ENCODE measurements around the gene CIP2A.
A peak's percentile ranks its signal among the peaks of the same experiment; 100 is the strongest.
"Not testable (repeated sequence)": the region's sequence is repeated elsewhere in the genome, so short reads cannot be mapped to it uniquely, and the experiment has no call there.

CIP2A gene

GRCh38 chr3:108589081-108589997, at the start of gene CIP2A, which contains the start of gene DZIP3:
TSS of gene CIP2A (minus strand) at chr3:108589438. CDS start at chr3:108589375, 63 bp downstream.
TSS of gene DZIP3 (plus strand) at chr3:108589722. CDS start at chr3:108605407, 15,685 bp downstream.
- H3K4me3 ChIP-seq (ENCODE audit: low read length), result peak within 1 kb of the TSS; percentile 94
- peak; percentile 80 for DNase-seq (ENCODE audit: low read depth)
- TF ChIP-seq CTCF (conservative IDR thresholded peaks at IDR 0.05; ENCODE audit: low read depth, low read length), result no peak

- TF ChIP-seq CTCF (conservative IDR thresholded peaks at IDR 0.05; ENCODE audit: low read depth, low read length), result no peak
- no peak overlapping the region for H3K4me3 ChIP-seq (ENCODE audit: low read length)
- DNase-seq (ENCODE audit: low read depth), result no peak
These were observed 40.7 kb upstream of the CIP2A start for GRCh38 chr3:108629974-108630373.

GRCh38 chr3:108623504-108623903, 34.3 kb upstream of the CIP2A start:
- no peak for TF ChIP-seq CTCF (conservative IDR thresholded peaks at IDR 0.05; ENCODE audit: low read depth, low read length)
- DNase-seq (ENCODE audit: low read depth), result no peak
- H3K4me3 ChIP-seq (ENCODE audit: low read length), result no peak overlapping the region

- no peak overlapping the region for H3K4me3 ChIP-seq (ENCODE audit: low read length)
- no peak for TF ChIP-seq CTCF (conservative IDR thresholded peaks at IDR 0.05; ENCODE audit: low read depth, low read length)
- peak; percentile 13 for DNase-seq (ENCODE audit: low read depth)
These were observed 31.0 kb upstream of the CIP2A start for GRCh38 chr3:108620250-108620649.

- not testable (repeated sequence) for H3K4me3 ChIP-seq (ENCODE audit: low read length)
These were observed 26.9 kb upstream of the CIP2A start for GRCh38 chr3:108616090-108616489.

GRCh38 chr3:108610651-108611050, 21.4 kb upstream of the CIP2A start:
- TF ChIP-seq CTCF (conservative IDR thresholded peaks at IDR 0.05; ENCODE audit: low read depth, low read length), result no peak
- H3K4me3 ChIP-seq (ENCODE audit: low read length), result no peak overlapping the region
- no peak for DNase-seq (ENCODE audit: low read depth)

More at GRCh38 chr3:108616090-108616489, 26.9 kb upstream of the CIP2A start:
- not testable (repeated sequence) for DNase-seq (ENCODE audit: low read depth)

GRCh38 chr3:108608750-108609149, 19.5 kb upstream of the CIP2A start:
- no peak overlapping the region for H3K4me3 ChIP-seq (ENCODE audit: low read length)
- no peak for TF ChIP-seq CTCF (conservative IDR thresholded peaks at IDR 0.05; ENCODE audit: low read depth, low read length)

More at GRCh38 chr3:108608750-108609149, 19.5 kb upstream of the CIP2A start:
- no peak for DNase-seq (ENCODE audit: low read depth)

All from retinal pigment epithelial cell (primary cell).